Rectal smooth muscle tissue (tissue), 1 donor: ENCODE data around the gene MAPKBP1.

Experiments
- H3K27ac ChIP-seq: one replicate; pipeline ENCODE4 v1.7.0; 2013; ENCODE audit warnings: low read depth, low read length, inconsistent platforms
- H3K27me3 ChIP-seq: one replicate; pipeline ENCODE4 v1.7.0; 2013; ENCODE audit warnings: low read length; ENCODE audit not compliant: control insufficient read depth, insufficient read depth
- H3K36me3 ChIP-seq: one replicate; pipeline ENCODE4 v1.7.0; 2013; ENCODE audit warnings: low read length; ENCODE audit not compliant: control insufficient read depth, insufficient read depth
- H3K4me1 ChIP-seq: one replicate; pipeline ENCODE4 v1.7.0; 2013; ENCODE audit warnings: low read length; ENCODE audit not compliant: control insufficient read depth, insufficient read depth
- H3K4me3 ChIP-seq: one replicate; pipeline ENCODE4 v1.7.0; 2013; ENCODE audit warnings: low read length
- H3K9ac ChIP-seq: one replicate; pipeline ENCODE4 v1.7.0; 2013; ENCODE audit warnings: low read length

The MAPKBP1 gene

GRCh38 chr15:41813426-41813825, 39.1 kb downstream of the MAPKBP1 start:
- no peak overlapping the region for H3K9ac ChIP-seq
- peaks cover 37% of the 10 kb centered on the region for H3K36me3 ChIP-seq
- H3K4me3 ChIP-seq, result no peak overlapping the region
- no peaks in the 10 kb centered on the region for H3K27me3 ChIP-seq
- no peaks in the 10 kb centered on the region for H3K4me1 ChIP-seq
- H3K27ac ChIP-seq, result no peak overlapping the region

GRCh38 chr15:41814534-41814933, 40.2 kb downstream of the MAPKBP1 start:
- H3K36me3 ChIP-seq, result peaks cover 47% of the 10 kb centered on the region
- no peak overlapping the region for H3K9ac ChIP-seq
- no peaks in the 10 kb centered on the region for H3K27me3 ChIP-seq
- no peaks in the 10 kb centered on the region for H3K4me1 ChIP-seq
- H3K4me3 ChIP-seq, result no peak overlapping the region
- H3K27ac ChIP-seq, result no peak overlapping the region

GRCh38 chr15:41816788-41817187, 42.5 kb downstream of the MAPKBP1 start:
- H3K27me3 ChIP-seq, result no peaks in the 10 kb centered on the region
- no peak overlapping the region for H3K9ac ChIP-seq
- no peak overlapping the region for H3K4me3 ChIP-seq
- H3K36me3 ChIP-seq, result peaks cover 54% of the 10 kb centered on the region
- no peak overlapping the region for H3K27ac ChIP-seq
- H3K4me1 ChIP-seq, result no peaks in the 10 kb centered on the region

GRCh38 chr15:41817327-41817726, 43.0 kb downstream of the MAPKBP1 start:
- Histone ChIP-seq H3K9ac (no peak overlapping the region), H3K4me3 (no peak overlapping the region), H3K4me1 (no peaks in the 10 kb centered on the region), H3K27me3 (no peaks in the 10 kb centered on the region), H3K27ac (no peak overlapping the region), H3K36me3 (peaks cover 55% of the 10 kb centered on the region)

GRCh38 chr15:41817781-41818180, 43.5 kb downstream of the MAPKBP1 start:
- Histone ChIP-seq H3K9ac (no peak overlapping the region), H3K4me1 (no peaks in the 10 kb centered on the region), H3K4me3 (no peak overlapping the region), H3K27ac (no peak overlapping the region), H3K27me3 (no peaks in the 10 kb centered on the region), H3K36me3 (peaks cover 51% of the 10 kb centered on the region)

- H3K36me3 ChIP-seq, result peaks cover 46% of the 10 kb centered on the region
- no peak overlapping the region for H3K27ac ChIP-seq
- H3K4me1 ChIP-seq, result no peaks in the 10 kb centered on the region
- no peak overlapping the region for H3K9ac ChIP-seq
- H3K27me3 ChIP-seq, result no peaks in the 10 kb centered on the region
- H3K4me3 ChIP-seq, result no peak overlapping the region
Measured at GRCh38 chr15:41819455-41820050, 45.3 kb downstream of the MAPKBP1 start.

- Histone ChIP-seq H3K4me3 (no peak overlapping the region), H3K27ac (no peak overlapping the region), H3K27me3 (no peaks in the 10 kb centered on the region), H3K9ac (no peak overlapping the region), H3K4me1 (no peaks in the 10 kb centered on the region), H3K36me3 (peaks cover 41% of the 10 kb centered on the region)
Measured at GRCh38 chr15:41820791-41821423, 46.6 kb downstream of the MAPKBP1 start.

- Histone ChIP-seq H3K36me3 (peaks cover 37% of the 10 kb centered on the region), H3K4me3 (no peak overlapping the region), H3K27ac (no peak overlapping the region), H3K4me1 (no peaks in the 10 kb centered on the region), H3K9ac (no peak overlapping the region), H3K27me3 (no peaks in the 10 kb centered on the region)
Measured at GRCh38 chr15:41821831-41822230, 47.5 kb downstream of the MAPKBP1 start.

- Histone ChIP-seq H3K9ac (no peak overlapping the region), H3K4me3 (no peak overlapping the region), H3K27ac (no peak overlapping the region), H3K27me3 (no peaks in the 10 kb centered on the region), H3K4me1 (no peaks in the 10 kb centered on the region), H3K36me3 (peaks cover 33% of the 10 kb centered on the region)
Measured at GRCh38 chr15:41822471-41822870, 48.2 kb downstream of the MAPKBP1 start.

- Histone ChIP-seq H3K36me3 (peaks cover 28% of the 10 kb centered on the region), H3K4me3 (no peak overlapping the region), H3K4me1 (no peaks in the 10 kb centered on the region), H3K9ac (no peak overlapping the region), H3K27ac (no peak overlapping the region), H3K27me3 (no peaks in the 10 kb centered on the region)
Measured at GRCh38 chr15:41822957-41823356, 48.7 kb downstream of the MAPKBP1 start.

GRCh38 chr15:41823502-41823901, 49.2 kb downstream of the MAPKBP1 start:
- Histone ChIP-seq H3K4me3 (no peak overlapping the region), H3K4me1 (peaks cover 1% of the 10 kb centered on the region), H3K36me3 (peaks cover 22% of the 10 kb centered on the region), H3K27ac (no peak overlapping the region), H3K27me3 (no peaks in the 10 kb centered on the region), H3K9ac (no peak overlapping the region)

GRCh38 chr15:41824062-41824745, 49.9 kb downstream of the MAPKBP1 start:
- no peak overlapping the region for H3K27ac ChIP-seq
- H3K27me3 ChIP-seq, result no peaks in the 10 kb centered on the region
- H3K36me3 ChIP-seq, result peaks cover 15% of the 10 kb centered on the region
- H3K4me3 ChIP-seq, result no peak overlapping the region
- H3K4me1 ChIP-seq, result peaks cover 8% of the 10 kb centered on the region
- no peak overlapping the region for H3K9ac ChIP-seq

GRCh38 chr15:41825145-41825544, 50.9 kb downstream of the MAPKBP1 start:
- Histone ChIP-seq H3K9ac (no peak overlapping the region), H3K27ac (no peak overlapping the region), H3K4me1 (peaks cover 8% of the 10 kb centered on the region), H3K36me3 (peaks cover 10% of the 10 kb centered on the region), H3K27me3 (no peaks in the 10 kb centered on the region), H3K4me3 (no peak overlapping the region)
